Tibial nerve (tissue), 4 donors: ENCODE results near the gene SPON1. TPM values are rescaled to one million over a fixed set of nuclear protein-coding genes. Genes with fewer than 3 reads are reported as not detected.

Source experiments
- DNase-seq, 2 donors: peaks; one replicate each; pipeline ENCODE4 v3.0.0-alpha.2; 2019; ENCODE audit warnings: low spot score in 2 of 2
- H3K27ac ChIP-seq, 4 donors: fragments of 200-600 bp; sonication (generic) in 3 of 4; one replicate each; pipeline ENCODE4 v1.5.1; 2017 to 2019; ENCODE audit warnings: mild to moderate bottlenecking in 1 of 4
- H3K27me3 ChIP-seq, 2 donors: fragments of 200-600 bp; sonication (generic) in 1 of 2; one replicate each; pipeline versions ENCODE4 v1.5.1 to v1.6.0; 2017 to 2019
- H3K36me3 ChIP-seq, 3 donors: fragments of 200-600 bp; sonication (generic); one replicate each; pipeline ENCODE4 v1.5.1; 2018 to 2019
- H3K4me1 ChIP-seq, 4 donors: fragments of 200-600 bp; sonication (generic) in 3 of 4; one replicate each; pipeline ENCODE4 v1.5.1; 2017 to 2019
- H3K4me3 ChIP-seq, 4 donors: fragments of 200-600 bp; sonication (generic) in 3 of 4; one replicate each; pipeline ENCODE4 v1.5.1; 2017 to 2019; ENCODE audit warnings: mild to moderate bottlenecking in 1 of 4, moderate library complexity in 1 of 4
- H3K9me3 ChIP-seq, 4 donors: fragments of 200-600 bp; sonication (generic) in 3 of 4; one replicate each; pipeline ENCODE4 v1.5.1; 2017 to 2019
- CTCF ChIP-seq, 5 experiments: fragments of 200-600 bp in 3 of 5; fragments of 450-650 bp in 2 of 5; sonication (generic) in 3 of 5; IDR thresholded peaks; one replicate each; pipeline ENCODE4 v1.5.1; 2016 to 2019; ENCODE audit warnings: antibody characterized with exemption in 5 of 5, mild to moderate bottlenecking in 3 of 5, moderate library complexity in 2 of 5
- EP300 ChIP-seq, 2 donors: sonication (generic); formaldehyde crosslinking; IDR thresholded peaks; one replicate each; pipeline ENCODE4 v1.6.1; 2017; ENCODE audit warnings: antibody characterized with exemption in 2 of 2, mild to moderate bottlenecking in 1 of 2
- POLR2A ChIP-seq, 2 donors: fragments of 450-650 bp; IDR thresholded peaks; one replicate each; pipeline ENCODE4 v1.6.1; 2017; ENCODE audit warnings: antibody characterized with exemption in 2 of 2, mild to moderate bottlenecking in 2 of 2, moderate library complexity in 2 of 2
- WGBS, 2 donors: methylation state at CpG; one replicate each; pipeline ENCODE4 v1.1.5; 2018; 5-methylcytosine and 5-hydroxymethylcytosine counted together
- total RNA-seq, 4 donors: library from RNA; depleted of rRNA; stranded (reverse); fragments of >200 nt; gene quantifications; one replicate each; pipeline ENCODE4 v1.1.0, GENCODE V29; 2016

Gene SPON1
- total RNA-seq, 4 donors from 2014 or later = 13.5 to 33.9 (median 30.2) TPM

DNA sequence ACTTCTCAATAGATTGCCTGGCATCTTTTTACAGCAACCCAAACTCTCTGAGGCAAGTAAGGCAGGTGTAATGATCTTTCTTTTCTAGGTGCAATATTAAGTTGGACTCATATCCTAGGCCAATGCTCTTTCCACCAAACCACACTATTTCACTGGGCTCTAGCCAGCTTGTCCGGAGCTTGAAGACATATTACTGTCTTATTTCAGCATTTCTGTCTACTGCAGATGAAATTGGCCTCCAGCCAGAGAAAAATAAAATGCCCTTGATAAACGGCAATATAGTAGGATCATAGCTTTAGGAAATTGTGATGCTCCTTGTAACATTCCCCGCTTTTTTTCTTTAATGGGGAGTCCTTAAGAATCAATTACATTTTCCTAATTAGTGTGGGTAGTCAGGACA lies 48.1 kb downstream of the SPON1 start:
- 56 to 60% methylated on average over 3 of the region's 3 CpGs for WGBS, 2 donors
- Histone ChIP-seq H3K4me3 (no peak overlapping the region), H3K4me1 (no peaks in the 10 kb centered on the region), H3K36me3 (no peaks in the 10 kb centered on the region), H3K27me3 (no peaks in the 10 kb centered on the region), H3K27ac (no peak overlapping the region), H3K9me3 (no peaks in the 10 kb centered on the region)
- no peak for DNase-seq
- TF ChIP-seq POLR2A (IDR thresholded peaks at IDR 0.05) (no peak), CTCF (IDR thresholded peaks at IDR 0.05) (no peak), EP300 (IDR thresholded peaks at IDR 0.05) (no peak)

- WGBS, 2 donors = 77 to 79% methylated on average over 4 of the region's 4 CpGs
- Histone ChIP-seq H3K4me1 (no peaks in the 10 kb centered on the region), H3K36me3 (no peaks in the 10 kb centered on the region), H3K27me3 (no peaks in the 10 kb centered on the region), H3K9me3 (no peaks in the 10 kb centered on the region), H3K4me3 (no peak overlapping the region), H3K27ac (no peak overlapping the region)
- TF ChIP-seq POLR2A (IDR thresholded peaks at IDR 0.05) (no peak), EP300 (IDR thresholded peaks at IDR 0.05) (no peak), CTCF (IDR thresholded peaks at IDR 0.05) (no peak)
- no peak for DNase-seq
Observed at GRCh38 chr11:14012846-14013245, 50.3 kb downstream of the SPON1 start.

DNA sequence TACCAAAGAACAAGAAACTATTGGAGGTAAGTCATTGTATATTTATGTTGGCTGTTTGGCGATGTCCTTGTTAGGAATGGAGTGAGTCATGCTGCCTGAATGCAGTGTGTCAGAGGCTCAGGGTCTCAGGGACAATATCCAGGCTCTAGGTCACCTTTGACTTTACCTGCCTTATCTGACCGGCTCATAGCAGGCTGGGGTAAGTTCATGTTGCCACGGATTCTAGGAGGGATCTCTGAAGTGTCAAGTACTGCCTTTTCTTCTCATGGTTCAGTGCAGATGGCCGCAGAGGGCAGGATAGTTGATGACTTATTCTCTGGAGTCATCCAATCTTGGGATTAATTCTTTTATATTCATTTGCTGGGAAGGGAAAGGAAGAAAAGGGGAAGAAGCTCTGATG lies 53.2 kb downstream of the SPON1 start:
- H3K27ac ChIP-seq = no peak overlapping the region
- no peak overlapping the region for H3K4me3 ChIP-seq
- TF ChIP-seq EP300 (IDR thresholded peaks at IDR 0.05) (no peak), POLR2A (IDR thresholded peaks at IDR 0.05) (no peak), CTCF (IDR thresholded peaks at IDR 0.05) (no peak)
- H3K36me3 ChIP-seq = no peaks in the 10 kb centered on the region
- H3K9me3 ChIP-seq = no peaks in the 10 kb centered on the region
- DNase-seq = no peak
- H3K27me3 ChIP-seq = no peaks in the 10 kb centered on the region
- H3K4me1 ChIP-seq = no peaks in the 10 kb centered on the region
- WGBS, 2 donors = 55 to 64% methylated on average over 4 of the region's 4 CpGs

- 83 to 92% methylated on average over 2 of the region's 2 CpGs for WGBS, 2 donors
- H3K27me3 ChIP-seq = peaks cover 0 to under 1% of the 10 kb centered on the region in 2 donors
- H3K4me3 ChIP-seq = no peak overlapping the region
- H3K9me3 ChIP-seq = no peaks in the 10 kb centered on the region
- no peak for TF ChIP-seq POLR2A (IDR thresholded peaks at IDR 0.05)
- no peak for TF ChIP-seq CTCF (IDR thresholded peaks at IDR 0.05)
- TF ChIP-seq EP300 (IDR thresholded peaks at IDR 0.05) = no peak
- no peaks in the 10 kb centered on the region for H3K36me3 ChIP-seq
- no peaks in the 10 kb centered on the region for H3K4me1 ChIP-seq
- H3K27ac ChIP-seq = no peak overlapping the region
- no peak for DNase-seq
Observed at GRCh38 chr11:14018441-14018840, 55.9 kb downstream of the SPON1 start.

GRCh38 chr11:14021738-14022137 lies 59.2 kb downstream of the SPON1 start:
- H3K27me3 ChIP-seq = peaks cover 0 to 4% of the 10 kb centered on the region in 2 donors
- no peak for TF ChIP-seq EP300 (IDR thresholded peaks at IDR 0.05)
- no peak for TF ChIP-seq POLR2A (IDR thresholded peaks at IDR 0.05)
- H3K27ac ChIP-seq = no peak overlapping the region
- H3K36me3 ChIP-seq = no peaks in the 10 kb centered on the region
- no peaks in the 10 kb centered on the region for H3K4me1 ChIP-seq
- no peaks in the 10 kb centered on the region for H3K9me3 ChIP-seq
- 60% methylated on average over 4 of the region's 4 CpGs for WGBS, 2 donors
- no peak for DNase-seq
- no peak overlapping the region for H3K4me3 ChIP-seq

DNA sequence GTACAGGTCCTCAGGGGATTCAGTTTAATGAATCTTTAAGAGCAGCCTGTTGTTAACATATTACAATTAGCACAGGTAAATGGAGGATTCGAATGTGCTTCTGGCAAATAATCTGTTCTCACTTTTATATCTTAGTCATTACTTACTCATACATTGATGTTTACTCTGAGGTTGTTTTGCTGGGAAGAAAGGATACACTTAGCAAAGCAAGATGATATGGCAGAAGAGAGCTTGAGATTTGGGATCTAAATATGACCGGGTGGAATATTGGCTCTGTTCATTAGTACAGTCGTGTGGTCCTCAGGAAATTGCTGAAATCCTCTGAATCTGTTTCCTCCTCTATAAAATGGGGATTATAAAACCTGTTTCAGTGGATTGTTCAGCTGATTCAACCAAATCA lies 59.7 kb downstream of the SPON1 start:
- H3K4me3 ChIP-seq = no peak overlapping the region
- no peak overlapping the region for H3K27ac ChIP-seq
- DNase-seq = no peak
- no peaks in the 10 kb centered on the region for H3K9me3 ChIP-seq
- 54 to 61% methylated on average over 3 of the region's 3 CpGs for WGBS, 2 donors
- H3K27me3 ChIP-seq = peaks cover 0 to 4% of the 10 kb centered on the region in 2 donors
- no peak for TF ChIP-seq EP300 (IDR thresholded peaks at IDR 0.05)
- no peaks in the 10 kb centered on the region for H3K4me1 ChIP-seq
- no peaks in the 10 kb centered on the region for H3K36me3 ChIP-seq
